DMS79 treated with DMSO at 0.1 percent for 48 hours (cell line): ENCODE data around the gene GMPR2.
A peak's percentile ranks its signal among the peaks of the same experiment; 100 is the strongest.
"Not testable (repeated sequence)": the region's sequence is repeated elsewhere in the genome, so short reads cannot be mapped to it uniquely, and the experiment has no call there.

Experiments
- DNase-seq: peaks from one replicate; lab custom pipeline; 2025; lab: John Stamatoyannopoulos, UW

Gene GMPR2

DNA sequence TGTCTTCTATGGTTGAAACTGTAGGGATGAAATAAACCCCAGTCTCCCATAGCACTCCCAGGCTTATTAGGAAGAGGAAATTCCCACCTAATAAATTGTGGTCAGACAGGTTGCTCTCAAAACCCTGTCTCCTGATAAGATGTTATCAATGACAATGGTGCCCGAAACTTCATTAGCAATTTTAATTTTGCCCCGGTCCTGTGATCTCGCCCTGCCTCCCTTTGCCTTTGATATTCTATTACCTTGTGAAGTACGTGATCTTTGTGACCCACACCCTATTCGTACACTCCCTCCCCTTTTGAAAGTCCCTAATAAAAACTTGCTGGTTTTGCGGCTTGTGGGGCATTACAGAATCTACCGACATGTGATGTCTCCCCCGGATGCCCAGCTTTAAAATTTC, 30.2 kb upstream of the GMPR2 start:
- DNase-seq, result not testable (repeated sequence)

DNA sequence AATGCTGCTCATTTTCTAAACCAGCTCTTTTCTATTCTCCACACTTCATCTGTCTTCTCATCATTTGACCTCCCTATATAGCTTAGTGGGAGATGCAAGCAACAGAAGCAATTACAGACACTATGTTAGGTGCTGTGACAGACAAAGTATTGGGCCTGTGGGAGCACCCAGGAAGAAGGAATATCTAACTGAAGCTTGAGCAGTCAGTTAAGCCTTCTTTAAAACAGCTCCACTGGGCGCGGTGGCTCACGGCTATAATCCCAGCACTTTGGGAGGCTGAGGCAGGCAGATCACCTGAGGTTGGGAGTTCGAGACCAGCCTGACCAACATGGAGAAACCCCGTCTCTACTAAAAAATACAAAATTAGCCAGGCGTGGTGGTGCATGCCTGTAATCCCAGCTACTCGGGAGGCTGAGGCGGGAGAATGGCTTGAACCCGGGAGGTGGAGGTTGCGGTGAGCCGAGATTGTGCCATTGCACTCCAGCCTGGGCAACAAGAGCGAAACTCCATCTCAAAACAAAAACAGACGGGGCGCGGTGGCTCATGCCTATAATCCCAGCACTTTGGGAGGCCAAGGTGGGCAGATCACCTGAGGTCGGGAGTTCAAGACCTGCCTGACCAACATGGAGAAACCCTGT, 29.4 kb upstream of the GMPR2 start:
- not testable (repeated sequence) for DNase-seq

- DNase-seq, result no peak
Observed at GRCh38 chr14:24204163-24205146, 28.3 kb upstream of the GMPR2 start.

DNA sequence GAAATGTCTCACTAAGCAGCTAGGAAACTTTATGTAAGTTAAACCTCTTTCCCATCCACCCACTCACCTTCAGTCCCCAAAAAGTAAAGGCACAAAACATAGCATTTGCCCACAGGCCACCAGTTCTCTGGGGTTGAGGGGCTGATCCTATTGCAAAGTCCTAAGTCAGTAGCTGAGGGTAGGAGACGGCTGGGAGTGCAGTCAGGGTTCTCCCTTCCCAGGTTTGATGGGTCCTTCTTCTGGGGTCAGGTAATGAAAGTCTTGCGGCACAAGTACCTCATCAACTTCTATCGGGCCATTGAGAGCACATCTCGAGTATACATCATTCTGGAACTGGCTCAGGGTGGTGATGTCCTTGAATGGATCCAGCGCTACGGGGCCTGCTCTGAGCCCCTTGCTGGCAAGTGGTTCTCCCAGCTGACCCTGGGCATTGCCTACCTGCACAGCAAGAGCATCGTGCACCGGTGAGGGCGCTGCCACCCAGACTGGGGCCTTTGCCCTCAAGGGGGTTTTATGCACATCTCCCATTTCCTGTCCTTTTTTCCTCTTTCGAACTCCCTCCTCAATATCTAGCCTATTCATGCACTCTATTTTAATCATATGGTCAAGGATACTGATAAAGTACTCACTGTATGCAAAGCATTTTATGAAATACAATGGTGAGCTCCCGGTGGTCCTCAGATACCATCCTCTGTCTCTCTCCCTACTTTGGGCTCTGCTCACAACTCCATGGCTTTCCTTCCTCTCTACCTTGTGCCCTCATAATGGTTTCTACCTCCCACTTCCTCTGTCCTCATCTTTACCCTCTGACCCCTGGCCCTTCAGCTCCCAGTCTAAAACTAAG, 26.2 kb upstream of the GMPR2 start:
- no peak for DNase-seq

GRCh38 chr14:24207104-24207551, 25.6 kb upstream of the GMPR2 start:
- DNase-seq, result no peak

- no peak for DNase-seq
Observed at GRCh38 chr14:24207625-24208024, 25.1 kb upstream of the GMPR2 start.

- no peak for DNase-seq
Observed at GRCh38 chr14:24211311-24211710, 21.4 kb upstream of the GMPR2 start.

DNA sequence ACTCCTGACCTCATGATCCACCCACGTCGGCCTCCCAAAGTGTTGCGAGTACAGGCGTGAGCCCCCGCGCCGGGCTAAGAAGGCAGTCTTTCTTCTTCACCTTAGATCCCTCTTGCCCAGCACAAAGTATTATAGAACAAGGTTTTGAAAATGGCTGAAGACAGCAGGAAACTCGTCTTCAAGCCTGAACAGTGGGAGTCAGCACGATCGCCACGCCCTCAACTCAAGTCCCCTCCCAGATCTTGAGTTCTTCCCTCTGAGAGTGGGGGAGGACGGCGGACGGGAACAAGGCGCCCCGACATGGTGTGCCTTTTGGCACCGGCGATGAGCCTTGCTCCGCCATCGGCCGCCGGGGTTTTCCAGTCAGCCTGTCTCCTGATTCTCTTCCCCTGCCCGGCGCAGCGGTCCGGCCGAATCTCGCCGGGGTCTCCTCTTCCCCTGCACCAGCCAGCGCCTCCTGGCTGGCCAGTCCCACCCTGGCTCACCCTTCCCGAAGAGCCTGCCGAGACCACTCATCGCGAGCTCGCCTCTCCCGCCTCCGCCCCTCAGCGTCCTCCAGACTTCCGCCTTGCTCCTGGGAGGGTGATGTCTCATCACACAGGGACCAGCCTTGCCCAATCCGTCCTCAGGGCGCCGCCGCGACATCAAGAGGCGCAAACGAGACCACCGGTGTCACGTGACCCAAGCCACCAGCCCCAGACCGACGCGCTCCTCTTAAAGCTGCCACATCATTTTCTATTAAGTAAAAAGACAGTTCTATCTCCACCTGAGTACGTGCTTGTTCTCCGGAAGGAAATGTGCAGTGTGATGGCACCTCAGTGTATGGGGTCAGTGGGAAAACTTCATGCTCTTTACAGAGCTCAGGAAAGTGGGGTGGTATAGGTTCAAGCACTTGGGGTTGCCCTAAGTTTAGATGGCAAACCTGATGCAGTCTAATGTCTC, 19.5 kb upstream of the GMPR2 start, which contains the start of gene CHMP4A:
CHMP4A (minus strand) TSS at position 565 of the 942 bp plus-strand sequence; CDS start at position 516, 49 bp downstream.
- peak; percentile 99 for DNase-seq

GRCh38 chr14:24213866-24214662, 18.7 kb upstream of the GMPR2 start:
- DNase-seq, result no peak

DNA sequence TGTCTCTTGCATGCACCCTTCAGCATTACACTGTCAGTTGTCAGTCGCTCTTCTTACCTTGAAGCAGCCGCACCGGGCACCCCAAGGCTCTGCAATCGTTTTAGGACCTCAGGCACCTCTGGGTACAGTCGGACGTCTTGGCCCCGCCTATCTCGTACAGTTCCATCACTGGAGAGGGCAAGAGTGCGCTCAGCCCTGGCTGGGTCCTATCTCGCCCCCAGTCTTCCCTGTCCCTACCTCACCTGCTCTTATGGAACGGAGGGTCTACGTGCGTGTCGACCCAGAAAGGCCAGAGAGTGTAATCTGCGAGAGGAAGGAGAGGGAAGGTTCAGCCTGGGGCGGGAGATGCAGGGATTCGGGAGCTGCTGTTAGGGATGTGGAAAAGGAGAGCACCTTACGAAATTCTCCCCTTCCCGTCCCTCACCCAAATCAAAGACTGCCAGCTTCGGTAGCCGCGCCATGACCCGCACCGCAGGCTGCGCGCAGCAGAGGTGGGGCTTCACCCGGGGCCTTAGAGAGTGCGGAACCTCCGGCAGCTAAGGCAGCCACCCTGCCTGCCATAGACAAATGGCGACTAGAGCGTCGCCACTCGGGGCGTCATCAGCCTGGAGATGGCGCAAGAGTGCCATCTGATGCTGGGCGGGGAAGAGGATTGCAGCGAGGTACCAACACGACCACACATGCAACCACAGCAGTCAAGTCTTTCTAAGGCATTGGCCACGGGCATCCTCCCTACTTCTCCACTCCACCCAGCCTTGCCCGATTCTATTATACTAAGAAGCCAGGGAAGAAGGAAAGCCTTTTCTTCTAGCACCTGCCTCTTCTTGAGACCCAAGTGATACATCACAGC, 17.0 kb upstream of the GMPR2 start, which contains the start of gene MDP1:
MDP1 (minus strand) TSS at position 572 of the 850 bp plus-strand sequence; CDS start at position 461, 111 bp downstream.
- peak; percentile 92 for DNase-seq

GRCh38 chr14:24216345-24216699, 16.4 kb upstream of the GMPR2 start:
- no peak for DNase-seq

DNA sequence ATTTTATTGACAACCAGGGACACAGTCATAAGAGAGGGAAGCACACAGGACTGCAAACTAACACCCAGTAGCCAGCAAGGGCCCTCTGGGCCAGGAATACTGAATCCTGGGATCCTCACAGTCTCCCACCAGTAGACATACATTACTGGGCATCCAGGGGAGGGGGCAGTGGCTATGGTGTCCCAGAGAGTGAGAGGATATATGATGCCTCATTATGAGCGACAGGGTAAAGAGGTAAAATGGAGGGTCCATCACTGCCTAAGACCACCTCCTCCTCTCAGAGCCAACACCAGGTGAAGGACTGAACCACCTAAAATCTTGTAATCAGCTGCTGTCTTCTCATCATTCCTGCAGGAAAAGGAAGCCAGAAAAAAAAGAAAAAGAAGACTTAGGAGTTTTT, 15.9 kb upstream of the GMPR2 start:
- DNase-seq, result not testable (repeated sequence)

DNA sequence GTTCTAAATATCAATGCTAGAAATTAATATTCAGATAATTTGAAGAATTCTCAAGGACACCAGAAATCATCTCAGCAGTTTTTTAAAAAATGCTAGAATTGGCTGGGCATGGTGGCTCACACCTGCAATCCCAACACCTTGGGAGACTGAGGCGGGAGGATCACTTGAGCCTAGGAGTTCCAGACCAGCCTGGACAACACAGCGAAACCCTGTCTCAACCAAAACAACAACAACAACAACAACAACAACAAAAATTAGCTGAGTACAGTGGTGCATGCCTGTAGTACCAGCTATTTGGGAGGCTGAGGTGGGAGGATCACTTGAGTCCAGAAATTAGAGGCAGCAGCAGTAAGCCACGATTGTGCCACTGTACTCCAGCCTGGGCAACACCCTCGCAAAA, 13.6 kb upstream of the GMPR2 start:
- DNase-seq, result no peak

DNA sequence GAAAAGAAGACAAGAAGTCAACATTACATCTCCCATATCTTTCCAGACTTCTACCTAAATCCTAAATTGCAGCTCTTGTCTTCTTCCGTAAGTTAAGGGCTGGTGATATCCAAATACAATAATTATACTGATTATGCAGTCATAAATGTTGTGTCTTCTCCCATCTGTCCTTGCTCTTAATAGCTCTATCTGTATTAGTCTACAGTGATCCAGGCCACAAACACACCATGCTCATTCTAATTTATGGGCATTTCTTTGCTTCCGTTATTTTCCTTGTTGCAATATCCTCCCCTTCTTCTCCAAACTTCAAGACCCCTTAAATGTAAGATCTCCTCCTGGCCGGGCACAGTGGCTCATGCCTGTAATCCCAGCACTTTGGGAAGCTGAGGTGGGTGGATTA, 13.2 kb upstream of the GMPR2 start:
- no peak for DNase-seq

DNA sequence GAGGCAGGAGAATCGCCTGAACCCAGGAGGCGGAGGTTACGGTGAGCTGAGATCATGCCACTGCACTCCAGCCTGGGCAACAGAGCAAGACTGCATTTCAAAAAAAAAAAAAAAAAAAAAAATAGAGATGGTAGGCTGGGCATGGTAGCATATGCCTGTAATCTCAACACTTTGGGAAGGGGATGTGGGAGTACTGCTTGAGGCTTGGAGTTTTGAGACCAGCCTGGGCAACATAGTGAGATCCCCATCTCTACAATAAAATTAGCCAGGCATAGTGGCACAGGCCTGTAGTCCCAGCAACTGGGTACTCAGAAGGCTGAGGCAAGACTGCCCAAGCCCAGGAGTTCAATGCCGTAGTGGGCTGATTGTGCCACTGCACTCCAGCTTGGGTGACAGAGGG, 9.7 kb upstream of the GMPR2 start:
- not testable (repeated sequence) for DNase-seq

GRCh38 chr14:24224618-24225071, 8.1 kb upstream of the GMPR2 start:
- no peak for DNase-seq

GRCh38 chr14:24226473-24226872, 6.3 kb upstream of the GMPR2 start:
- no peak for DNase-seq

- DNase-seq, result no peak
Observed at GRCh38 chr14:24228902-24229301, 3.8 kb upstream of the GMPR2 start.
